ENCODE results near the gene TEX2. TPM values are rescaled to one million over a fixed set of nuclear protein-coding genes. Genes with fewer than 3 reads are reported as not detected.

Gene TEX2
- total RNA-seq, 2 donors from 2014 or later, result 40.7 to 54.8 TPM

DNA sequence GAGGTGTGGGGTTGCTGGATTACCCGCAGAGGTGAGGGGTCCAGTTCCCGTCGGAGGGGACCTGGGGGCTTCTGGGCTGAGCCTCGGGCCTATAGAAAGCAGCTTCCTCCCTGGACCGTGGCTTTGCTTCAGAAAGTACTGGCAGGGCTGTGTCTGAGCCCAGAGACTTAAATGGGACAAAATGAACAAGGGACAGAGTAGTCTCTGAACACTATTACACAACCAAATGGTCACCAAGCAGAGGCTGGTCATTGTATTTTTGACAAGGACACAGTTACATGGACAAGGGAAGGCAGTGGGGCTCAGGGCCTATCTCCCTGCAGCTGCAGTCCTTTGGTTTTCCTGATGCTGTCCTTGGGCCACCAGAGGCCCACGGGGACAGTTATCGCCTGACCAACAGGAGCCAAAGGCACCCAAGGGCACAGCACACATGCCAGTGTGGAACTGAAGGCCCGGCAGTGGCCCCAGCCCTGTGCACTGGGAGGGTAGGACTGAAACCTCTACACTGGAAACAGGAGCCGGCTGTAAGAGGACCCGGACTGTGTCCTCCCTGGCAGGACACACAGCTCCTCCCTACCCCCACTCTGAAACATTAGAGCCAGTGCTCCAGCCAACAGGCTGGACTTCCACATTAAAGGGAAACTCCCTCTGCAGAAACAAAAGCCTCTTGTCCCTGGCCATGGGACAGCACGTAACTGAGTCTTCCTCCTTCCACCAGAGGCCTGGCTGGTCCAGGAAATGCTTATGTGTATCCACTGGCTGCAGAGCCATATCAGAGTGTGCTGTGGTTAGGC lies 107.1 kb downstream of the TEX2 start:
- ATAC-seq (peak; percentile 89 to 91), DNase-seq (peak; percentile 75)
- intact Hi-C loops (cut with DNase I), result loop anchor here (10.0 kb wide), 2 partner anchors 49 to 109 kb away; partner anchors contain the start of gene TEX2 (in 1 of the 2)

DNA sequence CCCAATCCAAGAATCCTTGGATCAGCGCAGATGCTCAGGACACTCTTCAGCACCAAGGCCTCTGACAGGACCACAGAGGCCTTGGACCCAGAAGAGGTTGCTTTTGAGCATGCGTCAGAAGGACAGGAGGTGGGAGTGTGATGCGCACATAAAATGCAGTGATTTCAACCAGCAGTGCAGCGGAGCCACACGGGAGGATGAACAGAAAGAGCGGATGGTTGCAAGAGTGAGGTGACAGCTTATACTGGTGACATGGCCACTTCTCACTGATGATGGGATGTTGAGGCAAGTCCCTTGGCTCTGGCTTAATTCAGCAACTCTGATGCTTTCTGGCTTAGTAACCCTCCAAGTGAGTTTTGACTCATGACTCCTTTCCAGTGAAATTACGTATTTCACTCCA lies 107.9 kb downstream of the TEX2 start:
- intact Hi-C loops (cut with DNase I), result loop anchor here (10.0 kb wide), 2 partner anchors 50 to 110 kb away; partner anchors contain the start of gene TEX2 (in 1 of the 2)
- DNase-seq, result no peak
- ATAC-seq, result peak in 1 of 2 donors; percentile 13

- DNase-seq, result no peak
- ATAC-seq, result no peak
- intact Hi-C loops (cut with DNase I), result loop anchor here (10.0 kb wide), 2 partner anchors 50 to 110 kb away; partner anchors contain the start of gene TEX2 (in 1 of the 2)
Observed at GRCh38 chr17:64154717-64155116, 108.3 kb downstream of the TEX2 start.

- ATAC-seq, result no peak
- no peak for DNase-seq
- intact Hi-C loops (cut with DNase I), result loop anchor here (10.0 kb wide), 2 partner anchors 50 to 110 kb away; partner anchors contain the start of gene TEX2 (in 1 of the 2)
Observed at GRCh38 chr17:64154313-64154695, 108.8 kb downstream of the TEX2 start.

GRCh38 chr17:64153565-64154312 lies 109.3 kb downstream of the TEX2 start:
- ATAC-seq (no peak), DNase-seq (no peak)
- intact Hi-C loops (cut with DNase I), result loop anchor here (2.0 to 10.0 kb wide), 3 partner anchors 51 to 123 kb away; partner anchors contain the start of gene TEX2 (in 1 of the 2)

GRCh38 chr17:64152428-64153125 lies 110.5 kb downstream of the TEX2 start:
- intact Hi-C loops (cut with DNase I), result loop anchor here (2.0 to 10.0 kb wide), 3 partner anchors 52 to 124 kb away; partner anchors contain the start of gene TEX2 (in 1 of the 2)
- DNase-seq, result no peak
- no peak for ATAC-seq

DNA sequence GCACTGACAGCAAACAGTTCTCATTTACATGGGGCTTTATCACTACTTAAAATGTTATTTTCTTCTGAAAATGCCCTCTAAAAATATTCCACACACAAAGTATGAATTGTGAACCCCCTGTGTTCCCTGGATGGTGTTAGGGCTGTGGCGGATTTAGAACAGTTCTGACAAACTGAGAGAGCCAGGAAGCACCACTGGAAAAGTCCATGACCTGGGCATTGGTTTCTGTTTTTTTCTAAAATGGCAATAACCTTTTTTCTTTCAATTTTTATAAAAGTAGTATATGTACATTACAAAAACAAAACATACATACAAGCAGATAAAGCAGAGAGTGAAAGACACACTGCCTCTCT lies 112.1 kb downstream of the TEX2 start:
- no peak for ATAC-seq
- intact Hi-C loops (cut with DNase I), result loop anchor here (10.0 kb wide), 2 partner anchors 54 to 114 kb away; partner anchors contain the start of gene TEX2 (in 1 of the 2)
- no peak for DNase-seq

DNA sequence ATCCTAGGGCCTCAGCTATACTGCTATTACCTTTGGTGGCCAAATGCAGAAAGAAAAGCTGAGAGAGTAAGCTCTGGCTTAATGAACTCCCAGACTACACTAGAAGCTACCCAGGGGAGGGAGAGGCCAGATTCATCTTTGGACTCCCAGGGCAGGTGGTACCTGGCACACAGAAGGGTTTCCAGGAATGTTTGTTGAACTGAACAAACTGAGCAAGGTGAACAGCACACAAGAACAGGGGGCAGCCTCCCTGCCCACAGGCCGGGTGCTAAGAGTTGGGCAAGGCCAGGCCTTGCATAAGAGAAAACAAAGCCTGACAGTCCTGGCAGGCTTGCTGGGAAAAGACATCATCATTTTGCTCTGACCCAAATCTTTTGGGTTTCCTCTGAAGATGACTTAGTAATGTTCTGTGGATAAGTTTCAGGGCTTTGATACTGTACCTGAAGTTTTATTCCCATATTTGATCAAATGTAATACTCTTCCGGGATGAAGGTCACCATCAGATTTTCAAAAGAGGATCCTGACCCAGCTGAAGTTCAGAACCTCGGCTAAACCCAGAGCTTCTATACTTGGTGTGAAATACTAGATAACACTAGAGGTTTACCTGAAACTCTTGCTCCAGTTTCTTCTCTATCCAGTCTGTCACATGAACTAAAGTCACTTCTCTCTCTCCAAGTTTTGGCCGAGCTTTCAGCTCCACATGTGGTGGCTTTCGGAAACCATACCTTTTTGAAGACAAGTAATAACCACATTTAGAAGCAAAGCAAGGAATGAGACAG lies 112.6 kb downstream of the TEX2 start:
- DNase-seq, result no peak
- ATAC-seq, result peak in 1 of 2 donors; percentile 9
- intact Hi-C loops (cut with DNase I), result loop anchor here (10.0 kb wide), 2 partner anchors 54 to 114 kb away; partner anchors contain the start of gene TEX2 (in 1 of the 2)

DNA sequence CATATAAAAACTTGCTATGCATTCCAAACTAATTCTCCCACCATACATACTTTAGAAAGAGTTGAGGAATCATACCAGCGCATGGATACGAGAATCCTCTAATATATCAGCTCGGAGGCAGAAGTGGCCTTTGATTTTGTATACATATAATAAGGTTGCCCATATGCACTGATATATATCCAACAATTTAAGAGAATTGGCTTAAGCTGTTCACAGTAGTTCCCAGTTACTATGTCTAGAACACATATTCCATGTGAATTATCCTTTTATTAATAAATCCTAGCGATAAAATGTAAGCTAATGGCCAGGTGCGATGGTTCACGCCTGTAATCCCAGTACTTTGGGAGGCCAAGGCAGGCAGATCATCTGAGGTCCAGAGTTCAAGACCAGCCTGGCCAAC lies 113.9 kb downstream of the TEX2 start:
- intact Hi-C loops (cut with DNase I), result loop anchor here in 1 of 2 donors (5.0 kb wide), 1 partner anchor 113 kb away; the partner anchor contains the start of gene TEX2
- DNase-seq, result no peak
- no peak for ATAC-seq

DNA sequence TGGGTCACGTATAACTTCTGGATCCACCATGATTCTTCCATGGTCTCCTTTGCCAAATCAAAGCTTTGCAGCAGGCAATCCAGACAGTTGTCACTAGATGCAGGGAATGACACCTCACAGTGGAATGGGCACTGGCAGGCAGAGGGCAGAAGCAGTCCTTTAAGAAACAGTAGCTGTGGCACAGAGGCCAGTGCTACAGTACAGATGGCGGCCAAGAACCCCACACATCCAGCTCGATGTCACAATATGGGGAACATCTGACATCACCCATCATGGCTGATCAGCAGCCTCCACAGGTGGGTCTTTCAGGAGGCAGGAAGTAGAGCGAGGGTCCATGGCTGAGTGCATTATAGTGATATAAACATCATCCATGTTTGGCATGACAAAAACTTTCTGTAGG lies 114.4 kb downstream of the TEX2 start:
- ATAC-seq, result no peak
- DNase-seq, result no peak
- intact Hi-C loops (cut with DNase I), result loop anchor here in 1 of 2 donors (5.0 kb wide), 1 partner anchor 114 kb away; the partner anchor contains the start of gene TEX2

DNA sequence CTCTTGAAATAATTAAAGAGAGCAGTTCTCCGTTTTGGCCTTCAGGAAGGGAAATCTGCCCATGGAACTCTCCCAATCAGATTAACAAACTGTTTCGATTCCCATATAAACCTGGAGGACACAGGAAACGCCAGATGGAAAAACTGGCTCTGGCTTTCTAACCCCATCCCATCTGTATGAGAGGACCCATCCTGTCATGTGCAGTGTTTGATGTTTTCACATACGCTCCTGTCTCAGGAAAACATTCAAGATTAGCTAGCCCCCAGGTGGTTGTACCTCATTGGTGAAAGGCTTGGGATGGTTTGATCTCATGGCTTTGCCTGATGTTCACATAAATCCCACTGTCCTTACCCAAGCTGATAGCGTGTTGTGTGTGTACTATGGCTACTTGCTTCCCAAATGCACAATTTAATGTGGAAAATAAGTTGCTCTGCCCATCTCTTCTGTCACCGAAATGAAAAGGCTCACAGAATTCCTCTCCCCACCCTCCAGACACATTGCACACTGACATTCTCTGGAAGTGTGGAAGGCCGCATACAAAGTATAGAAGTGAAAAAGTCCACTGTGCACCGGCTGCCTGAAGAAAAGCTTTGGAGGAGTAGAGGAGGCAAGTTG lies 114.9 kb downstream of the TEX2 start:
- intact Hi-C loops (cut with DNase I), result loop anchor here in 1 of 2 donors (5.0 kb wide), 1 partner anchor 114 kb away; the partner anchor contains the start of gene TEX2
- no peak for DNase-seq

DNA sequence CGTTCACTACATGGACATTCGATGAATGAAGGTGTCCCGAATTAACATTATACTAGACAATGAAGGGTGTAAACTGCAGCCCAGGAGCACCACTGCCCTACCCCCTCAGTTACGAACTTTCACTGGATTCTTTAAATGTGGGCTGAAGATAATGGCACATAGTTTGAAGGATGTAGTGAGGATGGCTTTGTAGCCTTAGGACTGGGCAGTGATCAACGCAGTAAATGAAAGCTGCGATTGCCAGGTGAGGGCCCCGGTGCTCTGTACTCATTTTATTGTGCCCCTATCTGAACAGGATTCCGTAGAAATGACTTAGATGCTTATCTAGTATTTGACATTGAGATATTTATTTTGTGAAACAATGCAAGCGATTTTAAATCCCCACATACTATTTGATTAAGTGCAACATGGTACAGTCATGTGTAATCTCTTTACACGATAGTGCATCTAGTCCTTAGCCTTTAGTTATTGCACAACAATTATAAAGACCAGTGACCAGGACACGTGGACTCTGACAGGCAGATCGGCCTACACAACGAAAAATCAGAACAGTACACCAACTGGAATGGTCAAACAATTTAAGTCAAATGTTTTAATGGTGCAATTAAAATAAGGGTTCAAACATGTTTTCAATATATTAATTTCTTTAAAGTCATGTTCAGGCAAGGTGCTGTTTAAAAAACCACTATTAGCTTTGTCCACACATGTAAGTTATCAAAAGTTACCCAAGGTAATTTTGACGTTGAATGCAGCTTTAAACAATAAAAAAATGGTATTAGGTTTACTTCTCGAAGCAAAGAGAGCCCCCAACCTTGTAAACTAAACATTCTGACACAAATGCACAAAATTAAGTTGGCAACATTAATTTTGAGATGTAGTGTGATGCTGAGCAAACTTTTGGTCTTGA lies 115.7 kb downstream of the TEX2 start:
- intact Hi-C loops (cut with DNase I), result loop anchor here in 1 of 2 donors (5.0 kb wide), 1 partner anchor 115 kb away; the partner anchor contains the start of gene TEX2
- ATAC-seq (no peak), DNase-seq (no peak)

More for the DNA sequence above, 114.9 kb downstream of the TEX2 start:
- ATAC-seq, result no peak

- DNase-seq (peak; percentile 78), ATAC-seq (peak; percentile 58)
- intact Hi-C loops (cut with DNase I), result loop anchor here in 1 of 2 donors (5.0 kb wide), 1 partner anchor 116 kb away; the partner anchor contains the start of gene TEX2
Observed at GRCh38 chr17:64146418-64147109, 116.5 kb downstream of the TEX2 start.

- intact Hi-C loops (cut with DNase I), result loop anchor here in 1 of 2 donors (5.0 kb wide), 1 partner anchor 116 kb away; the partner anchor contains the start of gene TEX2
- ATAC-seq, result peak; percentile 97
Observed at GRCh38 chr17:64145751-64146417, 117.2 kb downstream of the TEX2 start.

GRCh38 chr17:64145375-64145750 lies 117.7 kb downstream of the TEX2 start:
- intact Hi-C loops (cut with DNase I), result loop anchor here in 1 of 2 donors (5.0 kb wide), 1 partner anchor 117 kb away; the partner anchor contains the start of gene TEX2
- DNase-seq, result no peak
- peak in 1 of 2 donors; percentile 1 for ATAC-seq

More at GRCh38 chr17:64145751-64146417, 117.2 kb downstream of the TEX2 start:
- DNase-seq, result peak; percentile 98
